Effector memory CD8-positive, alpha-beta T cell (primary cell): ENCODE measurements around the gene MED20.
A peak's percentile ranks its signal among the peaks of the same experiment; 100 is the strongest.

ENCODE experiments used
- ATAC-seq: fragments of 150-1000 bp; cut with Tn5 transposase; replicated peaks from 2 replicates; pipeline ENCODE4 v1.10.0; 2021; ENCODE audit warnings: mild to moderate bottlenecking, moderate library complexity
- DNase-seq, 3 experiments: peaks; one replicate each; pipeline ENCODE4 v3.0.0; 2021
- H3K27ac Mint-ChIP-seq, 2 donors: one replicate each; pipeline ENCODE4 v1.8.0; 2022; ENCODE audit warnings: mild to moderate bottlenecking in 2 of 2, mixed read lengths in 2 of 2, moderate library complexity in 2 of 2
- H3K27me3 Mint-ChIP-seq, 2 donors: one replicate each; pipeline ENCODE4 v1.8.0; 2022; ENCODE audit warnings: mixed read lengths in 2 of 2
- H3K36me3 Mint-ChIP-seq: one replicate; pipeline ENCODE4 v1.8.0; 2022; ENCODE audit warnings: mild to moderate bottlenecking, moderate library complexity, mixed read lengths; ENCODE audit not compliant: insufficient read depth
- H3K4me1 Mint-ChIP-seq, 2 donors: one replicate each; pipeline ENCODE4 v1.8.0; 2022; ENCODE audit warnings: low read depth in 2 of 2, mixed read lengths in 2 of 2
- H3K4me3 Mint-ChIP-seq, 2 donors: one replicate each; pipeline ENCODE4 v1.8.0; 2022; ENCODE audit warnings: mild to moderate bottlenecking in 2 of 2, mixed read lengths in 2 of 2, moderate library complexity in 2 of 2
- H3K9me3 Mint-ChIP-seq, 2 donors: one replicate each; pipeline ENCODE4 v1.8.0; 2022; ENCODE audit warnings: mixed read lengths in 2 of 2

Gene MED20

DNA sequence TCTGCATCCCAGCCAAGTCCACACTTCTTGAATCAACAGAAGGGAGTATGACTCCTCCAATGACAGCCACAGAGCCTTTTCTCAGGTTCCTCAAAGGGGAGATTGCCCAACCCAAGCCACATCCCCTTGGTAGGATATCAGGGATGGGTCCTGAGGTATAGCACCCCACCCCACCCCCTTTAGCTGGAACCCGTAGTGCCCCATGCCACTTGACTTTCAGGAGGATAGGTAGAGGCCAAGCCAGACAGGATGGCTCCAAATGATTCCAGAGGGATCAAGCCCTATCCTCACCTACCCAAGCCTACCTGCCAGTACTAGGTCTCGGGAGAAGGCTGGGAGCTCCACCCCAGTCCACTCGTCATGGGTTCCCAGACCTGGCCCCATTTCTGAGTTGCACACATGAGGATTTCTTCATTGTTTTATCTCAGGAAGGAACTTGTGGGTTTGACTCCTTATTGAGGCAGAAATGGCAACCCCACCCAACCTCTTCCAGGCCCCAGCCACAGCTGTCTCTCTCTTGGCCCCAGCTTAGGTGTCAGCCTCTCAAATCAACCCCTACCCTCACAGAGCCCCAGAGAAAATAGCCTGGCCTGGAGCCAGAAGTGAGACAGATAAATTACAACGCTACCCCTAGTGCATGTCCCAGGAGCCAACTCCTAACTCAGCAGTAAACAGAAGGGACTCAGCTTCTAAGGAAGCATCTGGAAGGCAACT, 17.1 kb upstream of the MED20 start:
- Mint-ChIP-seq H3K27ac (peak overlapping the region; percentile 95), H3K36me3 (peaks cover 82% of the 10 kb centered on the region), H3K4me1 (peaks cover 71 to 74% of the 10 kb centered on the region in 2 donors), H3K27me3 (no peaks in the 10 kb centered on the region), H3K9me3 (no peaks in the 10 kb centered on the region), H3K4me3 (peak overlapping the region; percentile 96 to 97)
- DNase-seq (peak; percentile 63 to 70 (median 65)), ATAC-seq (peak; percentile 45)

DNA sequence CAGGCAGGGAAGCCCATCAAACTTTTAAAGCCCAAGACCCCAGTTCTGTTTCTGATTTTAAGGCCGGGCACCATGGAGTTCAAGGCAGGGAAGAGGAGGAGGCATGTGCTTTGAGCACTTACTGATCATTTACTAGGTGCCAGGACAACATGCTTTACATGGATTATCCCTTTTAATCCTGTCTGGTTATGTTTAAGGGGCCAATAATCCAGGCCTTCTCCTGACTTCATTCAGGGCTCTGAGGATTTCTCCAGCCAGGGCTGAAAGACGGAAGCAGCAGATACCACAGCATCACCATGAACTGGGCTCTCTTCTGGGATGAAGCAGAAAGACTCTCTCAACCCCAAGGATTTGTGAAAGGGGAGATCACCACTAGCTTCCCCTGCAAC, 16.5 kb upstream of the MED20 start:
- ATAC-seq (no peak), DNase-seq (no peak)
- H3K4me1 Mint-ChIP-seq = peaks cover 75 to 76% of the 10 kb centered on the region in 2 donors
- H3K36me3 Mint-ChIP-seq = peaks cover 87% of the 10 kb centered on the region
- H3K27ac Mint-ChIP-seq = peak overlapping the region in 1 of 2 donors; percentile 95
- H3K4me3 Mint-ChIP-seq = peak overlapping the region; percentile 96 to 97
- H3K9me3 Mint-ChIP-seq = no peaks in the 10 kb centered on the region
- H3K27me3 Mint-ChIP-seq = no peaks in the 10 kb centered on the region

DNA sequence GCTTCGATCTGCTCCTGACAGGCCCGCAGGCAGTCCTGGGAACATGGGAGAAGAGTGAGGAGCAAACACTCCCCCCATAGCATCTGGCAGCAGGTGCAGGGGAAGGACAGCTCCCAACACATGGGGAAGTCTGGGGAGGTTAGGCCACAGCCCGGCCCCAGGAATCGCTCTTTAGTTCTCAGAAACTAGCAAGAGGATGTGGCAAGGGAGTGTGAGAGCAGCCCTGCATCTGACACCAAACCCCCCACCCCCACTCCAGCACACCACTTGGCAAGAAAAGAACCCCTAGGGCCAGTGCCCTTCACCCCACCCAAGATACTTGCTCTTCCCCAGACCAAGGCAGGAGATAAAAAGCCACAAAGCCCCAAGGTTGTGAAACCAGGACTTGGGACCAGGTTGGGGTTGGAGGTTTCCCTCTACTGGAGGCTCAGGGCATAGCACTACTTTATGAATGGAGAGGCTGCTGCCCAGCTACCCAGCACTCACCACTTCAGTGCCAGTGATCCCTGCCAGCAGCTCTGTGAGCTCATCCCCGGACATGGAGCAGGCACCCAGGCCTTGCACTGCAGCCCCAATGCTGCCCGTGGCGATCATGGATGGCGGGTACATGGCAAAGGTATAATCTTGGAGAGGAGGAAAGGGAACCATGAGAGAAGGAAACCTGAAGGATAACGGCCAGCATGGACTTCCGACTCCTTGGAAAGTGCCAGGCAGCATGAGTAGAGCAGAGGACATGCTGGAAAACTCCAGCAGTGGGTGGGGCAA, 15.3 kb upstream of the MED20 start:
- DNase-seq (peak; percentile 78 to 83 (median 81)), ATAC-seq (peak; percentile 84)
- no peaks in the 10 kb centered on the region for H3K9me3 Mint-ChIP-seq
- H3K27me3 Mint-ChIP-seq = no peaks in the 10 kb centered on the region
- H3K4me3 Mint-ChIP-seq = peak overlapping the region; percentile 96 to 97
- H3K4me1 Mint-ChIP-seq = peaks cover 75 to 76% of the 10 kb centered on the region in 2 donors
- peak overlapping the region; percentile 49 to 78 for H3K27ac Mint-ChIP-seq
- H3K36me3 Mint-ChIP-seq = peaks cover 91% of the 10 kb centered on the region

DNA sequence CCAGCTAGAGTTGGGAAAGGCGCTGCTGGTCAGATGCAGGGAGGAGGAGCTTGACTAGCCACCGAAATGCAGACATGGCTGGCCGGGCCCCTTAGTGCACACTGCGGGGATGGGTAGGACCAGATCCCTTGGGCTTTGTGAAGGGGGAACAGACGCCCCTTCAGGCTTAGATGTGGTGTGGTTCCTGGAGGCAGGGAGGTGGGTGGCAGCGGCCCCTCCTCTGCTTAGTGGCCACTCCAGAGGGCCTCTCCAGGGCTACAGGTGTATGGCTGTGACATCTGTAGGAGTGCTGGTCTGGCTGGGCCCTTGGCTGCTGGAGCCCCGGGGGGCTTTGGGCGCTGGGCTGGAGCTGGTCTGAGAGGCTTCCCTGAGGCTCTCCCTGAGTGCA, 14.7 kb upstream of the MED20 start:
- no peaks in the 10 kb centered on the region for H3K9me3 Mint-ChIP-seq
- H3K4me1 Mint-ChIP-seq = peaks cover 75 to 79% of the 10 kb centered on the region in 2 donors
- H3K36me3 Mint-ChIP-seq = peaks cover 86% of the 10 kb centered on the region
- H3K27ac Mint-ChIP-seq = peak overlapping the region; percentile 49 to 78
- ATAC-seq (no peak), DNase-seq (no peak)
- H3K27me3 Mint-ChIP-seq = no peaks in the 10 kb centered on the region
- H3K4me3 Mint-ChIP-seq = peak overlapping the region; percentile 96 to 97

DNA sequence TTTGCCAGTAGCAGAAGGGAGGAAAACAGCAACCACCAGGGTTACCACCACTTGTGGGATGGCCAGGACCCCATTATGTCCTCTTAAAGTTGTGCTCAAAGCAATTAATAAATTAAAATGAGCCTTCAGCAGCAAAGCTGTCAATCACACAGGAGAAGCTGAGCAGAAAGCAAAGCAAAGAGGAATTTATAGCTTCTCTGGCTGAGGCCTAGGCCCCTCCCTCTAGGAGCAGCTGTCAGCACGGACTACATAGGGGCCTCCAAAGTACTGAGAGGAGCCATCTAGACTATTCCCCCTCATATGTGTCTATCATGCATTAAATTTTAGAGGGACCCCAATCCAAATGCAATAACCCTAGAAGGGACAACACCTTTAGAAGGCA, 14.2 kb upstream of the MED20 start:
- Mint-ChIP-seq H3K27me3 (no peaks in the 10 kb centered on the region), H3K9me3 (no peaks in the 10 kb centered on the region), H3K4me3 (peak overlapping the region; percentile 96 to 97), H3K36me3 (peaks cover 84% of the 10 kb centered on the region), H3K4me1 (peaks cover 70 to 75% of the 10 kb centered on the region in 2 donors), H3K27ac (peak overlapping the region; percentile 49 to 78)
- no peak for ATAC-seq
- DNase-seq = no peak

DNA sequence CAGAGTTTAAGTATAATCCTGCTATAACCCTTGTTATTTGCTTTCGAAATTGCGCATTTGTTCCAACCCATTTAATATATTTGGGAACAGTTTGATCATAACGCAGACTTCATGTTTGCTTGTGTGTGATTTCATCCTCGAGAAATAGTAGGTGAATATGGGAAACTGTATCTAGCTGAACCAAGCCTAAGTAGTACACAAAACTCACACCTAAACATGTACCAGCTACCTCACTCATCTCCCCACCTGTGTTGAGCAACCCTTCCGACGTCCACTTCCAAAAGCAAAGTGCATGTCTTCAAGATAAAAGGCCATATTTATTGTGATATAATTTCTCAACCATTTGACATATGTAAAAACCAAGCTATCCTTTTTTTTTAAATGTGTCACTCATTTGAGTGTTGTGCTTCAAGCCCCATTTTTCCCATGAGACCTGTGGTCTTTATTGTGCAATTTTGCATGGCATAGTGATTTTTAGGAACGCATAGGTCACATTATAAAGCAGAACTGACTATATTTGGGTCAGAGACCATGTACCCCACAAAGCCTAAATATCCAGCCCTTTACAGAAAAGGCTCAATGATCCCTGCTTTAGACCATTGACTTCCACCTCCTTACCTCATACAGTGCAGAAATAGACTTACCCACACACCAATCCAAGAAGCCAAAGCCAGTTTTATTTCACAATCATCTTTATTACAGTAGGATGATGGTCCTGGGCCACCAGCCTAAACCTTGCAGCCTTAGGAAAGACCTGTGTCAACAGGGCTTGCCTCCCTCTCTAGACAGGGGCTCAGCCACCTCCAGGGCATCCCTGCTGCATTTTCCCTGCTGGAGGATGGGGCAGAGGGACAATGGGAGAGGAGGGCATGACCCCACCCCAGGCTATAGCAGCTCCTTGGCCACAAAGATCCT, 13.6 kb upstream of the MED20 start:
- no peaks in the 10 kb centered on the region for H3K9me3 Mint-ChIP-seq
- ATAC-seq (no peak), DNase-seq (no peak)
- peak overlapping the region; percentile 49 to 78 for H3K27ac Mint-ChIP-seq
- no peaks in the 10 kb centered on the region for H3K27me3 Mint-ChIP-seq
- H3K36me3 Mint-ChIP-seq = peaks cover 82% of the 10 kb centered on the region
- peak overlapping the region; percentile 96 to 97 for H3K4me3 Mint-ChIP-seq
- H3K4me1 Mint-ChIP-seq = peaks cover 65 to 68% of the 10 kb centered on the region in 2 donors

DNA sequence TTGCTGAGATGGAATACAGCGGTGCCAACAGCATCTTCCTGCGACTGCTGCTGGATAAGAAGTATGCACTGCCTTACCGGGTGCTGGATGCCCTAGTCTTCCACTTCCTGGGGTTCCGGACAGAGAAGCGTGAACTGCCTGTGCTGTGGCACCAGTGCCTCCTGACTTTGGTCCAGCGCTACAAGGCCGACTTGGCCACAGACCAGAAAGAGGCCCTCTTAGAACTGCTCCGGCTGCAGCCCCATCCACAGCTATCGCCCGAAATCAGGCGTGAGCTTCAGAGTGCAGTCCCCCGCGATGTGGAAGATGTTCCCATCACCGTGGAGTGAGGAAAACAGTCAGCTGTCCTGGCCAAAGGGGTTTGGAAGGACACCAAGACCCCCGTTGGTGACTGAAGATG, 11.4 kb upstream of the MED20 start:
- Mint-ChIP-seq H3K27me3 (no peaks in the 10 kb centered on the region), H3K27ac (peak overlapping the region; percentile 62 to 78)

DNA sequence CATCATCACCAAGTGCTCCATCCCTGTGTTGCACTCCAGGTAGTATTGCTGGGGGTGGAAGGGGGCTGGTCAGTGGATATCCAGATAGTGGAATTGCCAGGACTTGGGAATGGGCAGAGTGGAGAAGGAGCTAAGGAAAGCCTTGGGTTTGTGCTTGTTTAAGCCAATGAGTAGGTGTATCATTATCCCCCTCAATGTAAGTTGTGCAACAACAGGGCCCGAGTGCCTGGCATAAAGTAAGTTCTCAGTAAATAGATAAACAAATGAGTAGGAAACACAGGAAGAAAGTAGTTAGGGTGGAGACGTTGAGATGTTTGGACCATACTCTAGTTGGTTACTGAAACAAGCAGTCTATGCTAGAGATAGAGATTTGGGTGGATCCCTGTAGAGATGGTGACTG, 10.9 kb upstream of the MED20 start:
- peak overlapping the region in 1 of 2 donors; percentile 62 for H3K27ac Mint-ChIP-seq
- DNase-seq (no peak), ATAC-seq (no peak)
- no peaks in the 10 kb centered on the region for H3K9me3 Mint-ChIP-seq
- H3K4me1 Mint-ChIP-seq = peaks cover 45 to 46% of the 10 kb centered on the region in 2 donors
- no peak overlapping the region for H3K4me3 Mint-ChIP-seq
- H3K27me3 Mint-ChIP-seq = no peaks in the 10 kb centered on the region
- peaks cover 72% of the 10 kb centered on the region for H3K36me3 Mint-ChIP-seq

More for the DNA sequence above, 11.4 kb upstream of the MED20 start:
- H3K36me3 Mint-ChIP-seq = peaks cover 77% of the 10 kb centered on the region
- no peak for DNase-seq
- no peaks in the 10 kb centered on the region for H3K9me3 Mint-ChIP-seq
- peaks cover 48 to 50% of the 10 kb centered on the region in 2 donors for H3K4me1 Mint-ChIP-seq
- ATAC-seq = no peak
- H3K4me3 Mint-ChIP-seq = no peak overlapping the region

DNA sequence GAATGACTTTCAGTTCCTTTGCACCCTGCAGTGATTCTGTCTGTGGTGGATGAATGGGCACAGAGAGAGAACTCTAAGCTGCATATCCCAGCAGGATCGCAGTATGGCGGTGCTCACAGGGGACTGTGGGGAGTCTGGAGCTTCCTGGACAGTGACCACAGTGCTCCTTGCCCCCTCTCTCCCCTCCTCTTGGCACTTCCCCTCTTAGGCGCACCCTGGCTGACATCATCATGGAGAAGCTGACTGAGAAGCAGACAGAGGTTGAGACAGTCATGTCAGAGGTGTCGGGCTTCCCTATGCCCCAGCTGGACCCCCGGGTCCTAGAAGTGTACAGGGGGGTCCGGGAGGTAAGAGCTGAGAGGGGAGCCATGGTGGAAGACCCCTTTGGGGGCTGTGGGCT, 9.0 kb upstream of the MED20 start:
- Mint-ChIP-seq H3K4me1 (peaks cover 30 to 34% of the 10 kb centered on the region in 2 donors), H3K27me3 (no peaks in the 10 kb centered on the region), H3K36me3 (peaks cover 53% of the 10 kb centered on the region), H3K27ac (no peak overlapping the region), H3K4me3 (no peak overlapping the region), H3K9me3 (no peaks in the 10 kb centered on the region)
- ATAC-seq = no peak
- DNase-seq = no peak

DNA sequence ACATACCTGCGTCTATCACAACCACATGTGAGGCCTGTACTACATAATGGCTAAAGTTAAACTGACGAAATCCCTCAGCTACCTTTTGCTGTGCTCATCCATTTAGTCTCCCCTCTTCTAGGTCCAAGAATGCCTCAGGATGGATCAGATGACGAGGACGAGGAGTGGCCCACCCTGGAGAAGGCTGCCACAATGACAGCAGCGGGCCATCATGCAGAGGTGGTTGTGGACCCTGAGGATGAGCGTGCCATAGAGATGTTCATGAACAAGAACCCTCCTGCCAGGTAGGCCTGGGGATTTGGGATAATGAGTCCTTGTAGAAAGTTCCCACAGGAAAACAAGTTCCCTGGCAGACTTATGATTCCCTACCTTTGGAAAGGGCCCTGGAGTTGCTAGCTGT, 6.3 kb upstream of the MED20 start:
- Mint-ChIP-seq H3K4me1 (peaks cover 32 to 40% of the 10 kb centered on the region in 2 donors), H3K4me3 (no peak overlapping the region), H3K27ac (peak overlapping the region in 1 of 2 donors; percentile 47), H3K9me3 (no peaks in the 10 kb centered on the region), H3K27me3 (no peaks in the 10 kb centered on the region), H3K36me3 (peaks cover 38% of the 10 kb centered on the region)
- no peak for DNase-seq
- no peak for ATAC-seq

DNA sequence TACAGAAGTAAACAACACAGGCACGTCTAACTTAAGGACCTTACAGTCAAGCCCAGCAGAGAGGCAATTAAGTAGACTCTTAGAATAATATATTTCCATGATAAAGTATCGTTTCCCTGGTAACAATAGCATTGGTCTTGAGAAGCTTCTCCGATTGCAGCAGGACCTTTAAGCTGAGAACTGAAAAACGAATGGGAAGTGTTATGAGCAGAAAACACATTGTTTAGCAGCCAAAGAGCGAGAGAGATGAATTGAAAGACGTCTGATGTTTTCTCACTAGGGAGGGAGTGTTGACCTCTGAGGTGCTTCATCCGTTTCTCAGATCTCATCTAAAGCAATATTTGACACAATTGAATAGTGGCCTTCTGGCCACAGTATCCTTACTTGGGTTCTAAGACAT, 1.2 kb upstream of the MED20 start:
- Mint-ChIP-seq H3K36me3 (peaks cover 23% of the 10 kb centered on the region), H3K27ac (peak overlapping the region; percentile 95 to 98), H3K9me3 (no peaks in the 10 kb centered on the region), H3K4me3 (peak overlapping the region; percentile 97 to 98), H3K4me1 (peaks cover 43 to 48% of the 10 kb centered on the region in 2 donors), H3K27me3 (no peaks in the 10 kb centered on the region)
- no peak for ATAC-seq
- no peak for DNase-seq

DNA sequence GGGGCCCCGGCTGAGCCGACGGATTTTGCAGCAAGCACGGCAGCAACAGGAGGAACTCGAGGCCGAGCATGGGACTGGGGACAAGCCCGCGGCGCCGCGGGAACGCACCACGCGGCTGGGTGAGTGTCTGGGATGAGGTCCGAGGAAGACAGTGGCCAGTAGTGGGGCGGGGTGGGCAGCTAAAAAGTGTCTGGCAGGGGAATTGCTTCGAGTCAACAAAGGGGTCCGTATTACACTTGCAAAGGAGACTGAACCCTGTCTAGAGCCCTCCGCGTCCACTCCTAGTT, 716 bp upstream of the MED20 start:
- Mint-ChIP-seq H3K36me3 (peaks cover 25% of the 10 kb centered on the region), H3K4me1 (peaks cover 41 to 48% of the 10 kb centered on the region in 2 donors), H3K27me3 (no peaks in the 10 kb centered on the region), H3K4me3 (peak overlapping the region; percentile 97 to 98), H3K27ac (peak overlapping the region; percentile 95 to 98), H3K9me3 (no peaks in the 10 kb centered on the region)
- DNase-seq = no peak
- peak; percentile 7 for ATAC-seq

DNA sequence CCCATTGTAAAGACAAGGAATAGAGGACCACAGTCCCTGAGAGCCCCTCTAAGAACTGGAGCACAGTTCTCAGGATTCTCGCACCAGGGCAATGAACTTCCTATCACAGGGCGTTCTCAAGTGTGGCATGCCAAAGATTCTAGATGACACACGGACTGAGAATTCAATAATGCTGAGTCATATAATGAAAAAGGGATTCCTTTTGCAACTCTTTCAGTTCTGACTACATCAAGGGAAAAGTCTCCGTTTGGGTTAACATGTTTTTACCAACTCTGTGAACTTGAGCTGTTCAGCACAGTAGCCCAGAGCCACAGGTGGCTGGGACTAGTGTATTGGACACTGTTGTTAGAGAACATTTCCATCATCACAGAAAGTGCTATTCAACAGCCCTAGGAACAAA, 3.4 kb downstream of the MED20 start:
- Mint-ChIP-seq H3K9me3 (no peaks in the 10 kb centered on the region), H3K27me3 (no peaks in the 10 kb centered on the region), H3K4me1 (peaks cover 25 to 35% of the 10 kb centered on the region in 2 donors), H3K27ac (no peak overlapping the region), H3K4me3 (no peak overlapping the region), H3K36me3 (peaks cover 38% of the 10 kb centered on the region)
- ATAC-seq = no peak
- DNase-seq = no peak
